ENCODE data around the gene FAM13A. TPM values are rescaled to one million over a fixed set of nuclear protein-coding genes. Genes with fewer than 3 reads are reported as not detected.

Gene FAM13A
- total and polyA plus RNA-seq, 2 of the 4 experiments (the other 2 are of a cell fraction): 13.1 to 22.0 TPM

DNA sequence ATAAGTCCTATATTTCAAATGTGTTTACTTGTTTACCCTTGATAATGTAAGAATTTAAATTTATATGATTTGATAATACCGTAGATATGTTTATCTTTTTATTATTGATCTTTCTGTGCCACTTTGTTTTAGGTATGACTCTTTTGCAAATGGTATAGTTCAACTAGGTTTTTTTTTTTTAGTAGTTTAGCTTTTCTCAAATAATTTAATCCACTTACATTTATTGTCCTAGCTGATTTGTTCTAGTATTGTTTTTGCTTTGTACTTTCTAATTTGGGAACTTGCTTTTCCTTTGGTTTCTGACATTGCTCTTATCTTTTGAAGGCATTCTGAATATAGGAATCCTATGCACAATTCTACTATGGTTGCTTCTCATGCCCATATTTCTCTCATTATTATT, 260.4 kb downstream of the FAM13A start:
- Histone ChIP-seq H3K9me3 (ENCODE audit: control insufficient read depth, insufficient read depth, low read length) (no peaks in the 10 kb centered on the region), H2BK120ac (ENCODE audit: low read depth, low read length) (no peak overlapping the region), H3K4me1 (ENCODE audit: control insufficient read depth, insufficient read depth, low read length) (peaks cover 6% of the 10 kb centered on the region; the same call in 1 of the 2 replicates), H3K9me1 (ENCODE audit: insufficient read depth, low read length) (no peaks in the 10 kb centered on the region), H4K20me1 (ENCODE audit: insufficient read depth, low read length) (no peaks in the 10 kb centered on the region), H2BK15ac (ENCODE audit: low read depth, low read length) (no peak overlapping the region), H2BK5ac (ENCODE audit: low read depth, low read length, poor library complexity, severe bottlenecking) (no peak overlapping the region), H3K4ac (ENCODE audit: low read depth, low read length) (no peak overlapping the region), H3K27me3 (ENCODE audit: control insufficient read depth, insufficient read depth, low read length) (no peaks in the 10 kb centered on the region), H3K36me3 (ENCODE audit: control insufficient read depth, insufficient read depth, low read length) (no peaks in the 10 kb centered on the region), H2AK9ac (replicated peaks; ENCODE audit: low read depth, low read length, poor library complexity) (no peak overlapping the region), H3K18ac (ENCODE audit: low read depth, low read length) (no peak overlapping the region), H3K56ac (ENCODE audit: extremely low read depth, insufficient read depth, low read length) (no peak overlapping the region), H3K23ac (ENCODE audit: low read depth, low read length) (no peak overlapping the region), H3K27ac (ENCODE audit: insufficient read depth, low read length) (no peak overlapping the region), H4K8ac (ENCODE audit: low read depth in 2 of 2, low read length in 2 of 2) (no peak overlapping the region), H3K14ac (replicated peaks; ENCODE audit: low read depth, low read length) (no peak overlapping the region), H3K79me1 (ENCODE audit: low read depth in 1 of 2, low read length in 2 of 2) (0 out of 4 replicates have a peak, but pooled peaks cover 0 to 4% of the 10 kb centered on the region in 2 experiments), H4K91ac (ENCODE audit: insufficient read depth, low read depth, low read length) (no peak overlapping the region), H3K4me3 (ENCODE audit: insufficient read depth, low read depth, low read length) (no peak overlapping the region), H2AFZ (replicated peaks; ENCODE audit: low read length, poor library complexity) (no peak overlapping the region), H4K5ac (ENCODE audit: low read depth, low read length) (no peak overlapping the region), H2AK5ac (ENCODE audit: low read depth, low read length) (no peak overlapping the region), H3K9ac (ENCODE audit: low read depth, low read length) (no peak overlapping the region), H3K4me2 (ENCODE audit: low read depth, low read length) (no peak overlapping the region), H2BK20ac (ENCODE audit: low read depth, low read length) (no peak overlapping the region)
- in situ Hi-C loops (cut with MboI; ENCODE audit: low sequenced_read_pairs) (no loop called here), dilution Hi-C loops (cut with HindIII; ENCODE audit: low sequenced_read_pairs, unreplicated experiment) (no loop called here), intact Hi-C loops (cut with micrococcal nuclease) (no loop called here)
- ATAC-seq (ENCODE audit: low read depth): no peak
- no peak for DNase-seq
- no TSS peak for BruUV-seq (replicated peaks)
- TF ChIP-seq SMC3 (IDR thresholded peaks at IDR 0.05; ENCODE audit: low read depth, low read length): no peak
- TF ChIP-seq NFE2L2 (IDR thresholded peaks at IDR 0.05; ENCODE audit: low read depth, low read length): no peak
- TF ChIP-seq MXI1 (IDR thresholded peaks at IDR 0.05; ENCODE audit: borderline replicate concordance, low read depth, low read length): no peak
- TF ChIP-seq BHLHE40 (IDR thresholded peaks at IDR 0.05; ENCODE audit: low read depth, low read length): no peak
- TF ChIP-seq, protein P1, sequence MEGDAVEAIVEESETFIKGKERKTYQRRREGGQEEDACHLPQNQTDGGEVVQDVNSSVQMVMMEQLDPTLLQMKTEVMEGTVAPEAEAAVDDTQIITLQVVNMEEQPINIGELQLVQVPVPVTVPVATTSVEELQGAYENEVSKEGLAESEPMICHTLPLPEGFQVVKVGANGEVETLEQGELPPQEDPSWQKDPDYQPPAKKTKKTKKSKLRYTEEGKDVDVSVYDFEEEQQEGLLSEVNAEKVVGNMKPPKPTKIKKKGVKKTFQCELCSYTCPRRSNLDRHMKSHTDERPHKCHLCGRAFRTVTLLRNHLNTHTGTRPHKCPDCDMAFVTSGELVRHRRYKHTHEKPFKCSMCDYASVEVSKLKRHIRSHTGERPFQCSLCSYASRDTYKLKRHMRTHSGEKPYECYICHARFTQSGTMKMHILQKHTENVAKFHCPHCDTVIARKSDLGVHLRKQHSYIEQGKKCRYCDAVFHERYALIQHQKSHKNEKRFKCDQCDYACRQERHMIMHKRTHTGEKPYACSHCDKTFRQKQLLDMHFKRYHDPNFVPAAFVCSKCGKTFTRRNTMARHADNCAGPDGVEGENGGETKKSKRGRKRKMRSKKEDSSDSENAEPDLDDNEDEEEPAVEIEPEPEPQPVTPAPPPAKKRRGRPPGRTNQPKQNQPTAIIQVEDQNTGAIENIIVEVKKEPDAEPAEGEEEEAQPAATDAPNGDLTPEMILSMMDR (conservative IDR thresholded peaks at IDR 0.05; ENCODE audit: low read depth, low read length): no peak
- no peak for TF ChIP-seq RAD21 (IDR thresholded peaks at IDR 0.05; ENCODE audit: low read length)
- no peak for TF ChIP-seq MAFK (IDR thresholded peaks at IDR 0.05; ENCODE audit: low read depth, low read length)
- no peak for TF ChIP-seq POLR2A (IDR thresholded peaks at IDR 0.05; ENCODE audit: low read depth, low read length)
- no peak for TF ChIP-seq FOS (IDR thresholded peaks at IDR 0.05; ENCODE audit: low read depth, low read length)
- POLR2A ChIA-PET (ENCODE audit: unreplicated experiment): no interaction called here
- WGBS, 2 experiments (ENCODE audit: extremely low coverage in 2 of 2, insufficient read length in 1 of 2): no CpG with 5 or more reads among the region's 1 CpG
- CTCF ChIA-PET: interaction anchor here (0.6 kb wide), 1 partner anchor 181 kb away, joined by 5 read pairs; no protein-coding TSS in a partner anchor

All from IMR-90 (cell line).